Measurements from ENCODE around the gene CCNI.

DNA sequence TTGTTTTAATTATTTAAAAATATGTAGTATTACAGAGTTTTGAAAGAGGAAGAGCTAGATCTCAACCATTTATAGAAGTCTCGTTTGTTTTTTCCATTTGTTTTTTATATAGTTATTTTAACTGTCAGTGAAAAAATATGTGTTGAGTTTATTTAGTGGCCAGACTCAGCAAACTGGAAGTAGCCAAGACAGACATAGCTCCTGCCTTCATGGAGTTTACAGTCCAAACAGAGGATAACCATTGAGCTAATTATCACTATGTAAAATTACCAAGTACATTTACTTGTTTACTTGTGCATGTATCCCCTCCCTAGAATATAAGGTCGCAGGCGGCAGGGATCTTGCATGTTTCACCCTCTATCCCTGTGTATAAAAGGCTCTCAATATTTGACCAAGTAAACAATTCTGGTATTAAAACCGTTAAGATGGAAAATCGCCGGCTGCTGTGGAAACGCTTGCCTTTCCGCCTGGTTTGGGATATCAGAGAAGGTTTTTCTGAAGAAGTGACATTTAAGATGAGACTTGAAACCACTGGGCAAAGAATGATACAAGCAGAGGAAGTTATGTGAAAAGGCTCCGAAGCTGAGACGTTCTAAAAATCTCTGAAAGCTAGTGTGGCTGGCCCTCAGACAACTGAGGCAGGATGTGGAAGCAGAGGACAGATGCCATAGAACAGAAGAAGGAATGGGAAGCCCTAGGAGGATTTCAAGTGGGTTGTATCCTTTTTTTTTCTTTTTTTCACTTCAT lies 1.3 kb upstream of the CCNI start:
- TF ChIP-seq EZH2 (IDR thresholded peaks at IDR 0.05; ENCODE audit: insufficient read depth, poor library complexity, severe bottlenecking) (no peak), EZH2phosphoT487 (IDR thresholded peaks at IDR 0.05; ENCODE audit: insufficient read depth, low read depth) (no peak)
